NCI-H2029 (cell line): ENCODE results near the gene CYP26A1.

ENCODE experiments used
- DNase-seq: peaks from one replicate; lab custom pipeline; 2025; lab: John Stamatoyannopoulos, UW

CYP26A1 gene

GRCh38 chr10:93064874-93065660 lies 8.6 kb upstream of the CYP26A1 start:
- DNase-seq = no peak

DNA sequence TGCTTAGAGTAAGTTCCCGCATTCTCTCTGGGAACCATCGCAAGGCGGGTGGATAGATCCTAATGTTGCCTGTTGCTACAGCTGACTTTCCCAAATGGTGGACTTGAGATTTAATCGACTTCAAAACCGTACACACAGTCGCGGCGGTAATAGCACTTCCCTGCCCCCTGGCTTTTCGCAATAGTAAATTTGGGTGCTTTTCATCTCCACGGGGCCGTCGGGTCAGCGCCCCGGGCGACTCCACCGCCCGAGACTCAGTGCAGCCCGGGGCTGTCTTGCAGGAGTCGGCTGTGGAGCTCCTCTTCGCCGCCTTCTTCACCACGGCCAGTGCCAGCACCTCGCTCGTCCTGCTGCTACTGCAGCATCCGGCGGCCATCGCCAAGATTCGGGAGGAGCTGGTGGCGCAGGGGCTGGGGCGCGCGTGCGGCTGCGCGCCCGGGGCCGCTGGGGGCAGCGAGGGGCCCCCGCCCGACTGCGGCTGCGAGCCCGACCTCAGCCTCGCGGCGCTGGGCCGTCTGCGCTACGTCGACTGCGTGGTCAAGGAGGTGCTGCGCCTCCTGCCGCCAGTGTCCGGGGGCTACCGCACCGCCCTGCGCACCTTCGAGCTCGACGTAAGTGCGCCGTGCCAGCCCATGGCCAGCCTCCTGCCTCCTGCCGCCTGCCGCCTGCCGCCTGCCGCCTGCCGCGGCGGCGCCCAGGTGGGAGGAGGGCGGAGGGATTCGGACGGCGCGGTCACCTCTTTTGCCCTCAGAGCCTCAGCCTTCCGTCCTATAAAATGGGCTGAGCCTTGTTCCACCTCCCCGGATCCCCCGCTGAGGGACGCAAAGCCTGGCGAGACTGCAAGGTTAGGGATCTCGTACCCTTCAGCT lies 7.8 kb upstream of the CYP26A1 start:
- no peak for DNase-seq

- no peak for DNase-seq
Observed at GRCh38 chr10:93066544-93066913, 7.2 kb upstream of the CYP26A1 start.

DNA sequence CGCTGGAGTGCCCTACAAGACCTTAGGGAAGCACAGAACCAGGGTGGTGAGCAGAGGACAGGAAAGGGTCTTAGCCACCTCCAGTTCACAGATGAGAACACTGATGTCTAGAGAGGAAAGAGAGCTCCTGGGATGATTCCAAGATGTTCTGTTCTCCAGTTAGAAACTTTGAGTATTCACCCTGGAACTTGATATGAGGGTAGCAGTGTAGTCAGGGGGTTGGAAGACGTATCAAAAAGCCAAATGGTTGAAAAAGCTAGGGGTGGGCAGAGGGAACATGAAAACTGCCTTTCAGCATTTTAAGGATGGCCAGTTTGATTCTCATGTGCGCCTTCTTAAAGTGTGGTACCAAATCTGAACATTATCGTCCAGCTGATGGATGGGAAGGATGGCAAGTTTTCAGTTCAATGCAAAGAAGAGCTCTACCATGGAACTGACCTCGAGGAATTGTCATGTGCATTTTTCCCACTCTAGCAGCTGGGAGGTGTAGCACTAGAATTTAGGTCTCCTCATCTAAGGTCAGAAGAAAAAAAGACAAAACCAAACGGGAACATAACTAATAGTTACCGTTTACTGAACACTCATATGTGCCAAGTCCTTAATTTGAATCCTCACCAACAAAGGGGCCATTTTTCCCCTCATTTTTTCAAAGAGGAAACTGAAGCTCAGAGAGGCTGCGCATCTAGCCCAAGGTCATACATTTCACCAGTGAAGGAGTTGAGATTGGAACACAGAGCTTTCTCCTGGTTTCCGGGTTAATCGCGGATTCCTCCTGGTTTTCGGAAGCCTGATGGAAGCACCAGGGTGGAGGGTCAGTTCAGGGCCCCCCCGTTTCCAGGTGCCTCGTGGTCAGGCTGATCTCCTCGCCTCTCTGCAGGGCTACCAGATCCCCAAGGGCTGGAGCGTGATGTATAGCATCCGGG lies 6.0 kb upstream of the CYP26A1 start:
- DNase-seq = no peak

DNA sequence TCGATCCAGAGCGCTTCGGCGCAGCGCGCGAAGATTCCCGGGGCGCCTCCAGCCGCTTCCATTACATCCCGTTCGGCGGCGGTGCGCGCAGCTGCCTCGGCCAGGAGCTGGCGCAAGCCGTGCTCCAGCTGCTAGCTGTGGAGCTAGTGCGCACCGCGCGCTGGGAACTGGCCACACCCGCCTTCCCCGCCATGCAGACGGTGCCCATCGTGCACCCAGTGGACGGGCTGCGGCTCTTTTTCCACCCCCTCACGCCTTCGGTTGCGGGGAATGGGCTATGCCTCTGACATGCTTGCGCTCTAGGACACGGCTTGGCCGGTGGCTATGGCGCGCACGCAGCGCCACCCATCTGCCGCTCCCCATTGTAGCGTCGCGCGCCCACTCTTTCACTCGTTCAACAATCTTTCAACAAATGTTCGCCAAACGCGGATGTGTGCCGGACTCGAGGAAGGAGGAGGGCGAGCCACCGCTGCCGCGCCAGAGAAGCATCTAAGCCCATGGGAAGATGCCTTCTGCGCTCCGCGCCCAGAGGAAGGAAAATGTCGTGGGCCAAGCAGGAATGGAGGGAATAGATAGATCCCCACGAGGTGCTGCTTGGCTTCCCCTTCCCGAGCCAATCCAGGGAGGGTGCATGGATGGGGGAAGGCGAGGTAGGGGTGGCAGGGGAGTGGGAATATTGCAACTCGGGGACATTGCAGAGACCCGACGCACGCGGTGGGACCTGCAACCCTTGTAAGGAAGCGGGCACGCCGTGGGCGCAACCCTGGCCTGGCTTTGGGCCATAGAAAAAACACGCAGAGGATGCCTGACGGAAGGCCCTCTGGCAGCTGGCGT lies 5.1 kb upstream of the CYP26A1 start:
- DNase-seq = no peak

GRCh38 chr10:93069245-93069561 lies 4.5 kb upstream of the CYP26A1 start:
- DNase-seq = no peak

- no peak for DNase-seq
Observed at GRCh38 chr10:93070378-93071176, 3.1 kb upstream of the CYP26A1 start.

- DNase-seq = no peak
Observed at GRCh38 chr10:93071177-93071472, 2.6 kb upstream of the CYP26A1 start.

GRCh38 chr10:93071674-93072224 lies 1.9 kb upstream of the CYP26A1 start:
- DNase-seq = no peak

- DNase-seq = no peak
Observed at GRCh38 chr10:93072225-93072712, 1.4 kb upstream of the CYP26A1 start.

DNA sequence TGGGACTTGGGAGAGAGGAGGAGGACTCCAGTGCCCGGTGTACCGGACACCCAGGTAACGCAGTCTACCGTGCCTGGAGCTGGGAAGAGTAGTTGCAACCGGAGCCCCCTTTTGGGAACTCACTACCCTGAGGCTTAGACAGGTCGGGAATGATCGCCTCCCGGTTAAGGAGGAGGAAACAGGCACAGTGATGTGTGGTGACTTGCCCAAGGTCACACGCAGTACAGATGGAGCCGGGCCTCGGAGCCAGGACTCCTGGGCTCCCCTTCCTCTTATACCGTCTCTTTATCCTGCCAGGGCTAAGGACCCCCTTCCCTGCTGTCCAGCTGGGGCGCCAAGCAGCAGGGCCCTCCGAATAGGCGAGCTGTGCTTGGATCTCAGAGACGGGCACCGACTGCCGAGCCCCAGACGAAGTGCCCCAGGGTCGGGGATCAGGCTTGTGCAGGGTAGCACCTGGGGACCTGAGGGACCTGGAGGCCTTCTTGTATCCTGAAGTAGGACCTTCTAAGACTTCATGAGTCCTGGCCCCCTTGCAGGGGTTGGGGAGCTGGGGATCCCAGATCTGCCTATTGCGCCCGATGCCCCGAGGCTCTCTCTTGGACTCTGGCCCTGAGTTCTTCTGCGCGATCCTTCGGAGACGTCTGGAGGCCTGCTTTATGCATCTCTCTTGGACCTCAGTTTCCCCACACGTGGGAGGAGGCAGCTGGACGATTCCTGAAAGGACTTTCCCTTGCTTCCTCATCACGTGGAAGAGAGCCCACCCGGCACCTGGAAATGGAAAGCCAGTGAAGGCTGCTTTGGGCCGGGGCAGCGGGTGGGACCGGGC lies 767 bp upstream of the CYP26A1 start:
- no peak for DNase-seq

GRCh38 chr10:93074147-93074596 lies 479 bp downstream of the CYP26A1 start:
- DNase-seq = no peak

DNA sequence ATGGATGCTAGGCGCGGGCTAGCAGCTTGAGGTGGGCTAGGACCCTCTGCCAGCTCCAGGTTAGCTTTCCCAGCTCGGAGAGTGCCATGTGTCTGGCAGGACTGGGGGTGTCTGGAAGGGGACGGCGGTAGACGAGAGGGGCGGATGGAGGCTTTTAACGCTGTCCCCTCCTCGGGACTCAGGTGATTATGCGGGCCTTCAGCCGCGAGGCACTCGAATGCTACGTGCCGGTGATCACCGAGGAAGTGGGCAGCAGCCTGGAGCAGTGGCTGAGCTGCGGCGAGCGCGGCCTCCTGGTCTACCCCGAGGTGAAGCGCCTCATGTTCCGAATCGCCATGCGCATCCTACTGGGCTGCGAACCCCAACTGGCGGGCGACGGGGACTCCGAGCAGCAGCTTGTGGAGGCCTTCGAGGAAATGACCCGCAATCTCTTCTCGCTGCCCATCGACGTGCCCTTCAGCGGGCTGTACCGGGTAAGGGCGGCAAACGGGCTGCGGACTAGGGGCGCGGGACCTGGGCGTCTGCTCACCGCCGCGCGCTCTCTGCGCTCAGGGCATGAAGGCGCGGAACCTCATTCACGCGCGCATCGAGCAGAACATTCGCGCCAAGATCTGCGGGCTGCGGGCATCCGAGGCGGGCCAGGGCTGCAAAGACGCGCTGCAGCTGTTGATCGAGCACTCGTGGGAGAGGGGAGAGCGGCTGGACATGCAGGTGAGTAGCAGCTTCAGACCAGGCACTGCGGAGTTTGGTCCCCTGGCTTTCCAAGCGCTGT lies 1.1 kb downstream of the CYP26A1 start:
- no peak for DNase-seq

- no peak for DNase-seq
Observed at GRCh38 chr10:93075369-93076221, 1.9 kb downstream of the CYP26A1 start.

DNA sequence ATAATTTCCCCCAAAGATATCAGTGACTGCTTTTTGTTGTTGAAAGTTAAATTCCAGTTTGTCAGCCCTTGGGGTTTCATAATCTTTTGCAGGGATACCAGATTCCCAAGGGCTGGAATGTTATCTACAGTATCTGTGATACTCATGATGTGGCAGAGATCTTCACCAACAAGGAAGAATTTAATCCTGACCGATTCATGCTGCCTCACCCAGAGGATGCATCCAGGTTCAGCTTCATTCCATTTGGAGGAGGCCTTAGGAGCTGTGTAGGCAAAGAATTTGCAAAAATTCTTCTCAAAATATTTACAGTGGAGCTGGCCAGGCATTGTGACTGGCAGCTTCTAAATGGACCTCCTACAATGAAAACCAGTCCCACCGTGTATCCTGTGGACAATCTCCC lies 3.2 kb downstream of the CYP26A1 start:
- DNase-seq = no peak

- no peak for DNase-seq
Observed at GRCh38 chr10:93077860-93078337, 4.2 kb downstream of the CYP26A1 start.

DNA sequence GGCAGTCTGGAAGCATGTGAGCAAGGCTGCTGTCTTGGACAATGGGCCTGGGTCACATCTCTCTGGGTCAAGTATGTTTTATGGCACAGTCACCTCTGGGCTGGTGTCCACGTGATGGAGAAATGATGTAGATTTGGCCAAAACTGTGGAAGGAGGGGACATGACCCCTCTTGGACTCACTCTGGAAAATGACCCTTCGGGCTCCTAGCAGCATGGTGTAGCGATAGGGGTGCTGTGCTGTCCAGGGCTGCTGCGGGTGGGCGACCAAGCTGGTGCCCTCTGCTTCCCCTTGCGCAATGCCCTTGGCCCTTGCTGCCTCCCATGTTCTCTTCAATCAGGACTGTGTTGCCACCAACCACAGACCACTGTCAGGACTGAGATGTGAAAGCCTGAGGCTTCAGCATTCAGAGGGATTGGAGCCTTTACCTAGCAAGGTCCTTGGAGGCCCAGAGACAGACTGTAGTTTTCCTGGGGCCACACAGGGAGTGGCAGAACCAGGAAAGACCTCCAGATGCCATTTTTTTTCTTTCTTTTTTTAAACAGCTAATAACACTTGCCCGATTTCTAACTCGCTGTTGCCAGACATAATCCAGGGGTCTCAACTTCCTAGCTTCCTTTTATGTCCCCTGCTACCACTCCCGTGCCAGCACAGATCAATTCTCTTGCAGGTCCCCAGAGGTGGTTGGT lies 6.1 kb downstream of the CYP26A1 start:
- DNase-seq = no peak
